ENCODE results near the gene CSF3. TPM values are rescaled to one million over a fixed set of nuclear protein-coding genes. Genes with fewer than 3 reads are reported as not detected.

Gene CSF3
- total RNA-seq, 1 experiment from 2014 or later: not detected

DNA sequence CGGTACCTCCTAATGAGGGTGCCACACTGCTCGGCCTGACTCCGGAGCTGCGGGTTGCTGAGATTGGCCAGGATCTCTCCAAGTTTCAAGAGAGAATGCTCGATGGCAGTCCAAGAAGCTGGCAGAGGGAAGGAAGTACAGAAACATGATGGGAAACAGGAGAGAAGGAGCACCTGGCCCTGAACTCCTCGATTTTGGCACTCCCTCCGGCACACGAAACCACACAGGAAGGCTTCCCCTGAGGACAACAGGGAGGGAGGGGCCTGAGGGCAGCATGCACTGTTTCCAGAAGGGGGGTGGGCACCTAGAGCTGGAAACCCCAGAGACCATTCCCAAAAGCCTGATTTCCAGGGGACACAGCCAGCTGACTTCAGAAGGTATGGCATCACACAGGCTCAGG, 18.1 kb downstream of the CSF3 start:
- Histone ChIP-seq H3K27ac (ENCODE audit: low read depth, low read length) (no peak overlapping the region), H3K9ac (ENCODE audit: low read length) (no peak overlapping the region), H3K27me3 (ENCODE audit: insufficient read depth, low read length) (no peaks in the 10 kb centered on the region), H3K36me3 (ENCODE audit: control insufficient read depth in 1 of 2, insufficient read depth in 2 of 2, low read length in 2 of 2) (peaks cover 19% of the 10 kb centered on the region in 2 experiments; a peak in 3 of 4 replicates), H3K4me3 (replicated peaks in 1 of 2; ENCODE audit: low read depth in 1 of 2, low read length in 2 of 2) (no peak overlapping the region), H2AFZ (ENCODE audit: low read depth, low read length, poor library complexity, severe bottlenecking) (no peak overlapping the region), H3K79me2 (ENCODE audit: insufficient read depth, low read length) (no peaks in the 10 kb centered on the region), H3K4me2 (ENCODE audit: low read length) (no peak overlapping the region), H3K9me3 (ENCODE audit: control insufficient read depth in 1 of 2, insufficient read depth in 1 of 2, low read depth in 1 of 2, low read length in 2 of 2) (no peaks in the 10 kb centered on the region), H4K20me1 (ENCODE audit: insufficient read depth) (no peaks in the 10 kb centered on the region), H3K4me1 (ENCODE audit: control insufficient read depth in 1 of 2, insufficient read depth in 2 of 2, low read length in 2 of 2) (no peaks in the 10 kb centered on the region), H3K9me2 (ENCODE audit: insufficient read depth) (no peaks in the 10 kb centered on the region)
- DNase-seq (ENCODE audit: low read depth, low spot score): no peak
- ChIA-PET POLR2A (no interaction called here), CTCF (interaction anchor here (2.9 kb wide), 1 partner anchor 42 kb away, joined by 8 read pairs; no protein-coding TSS in a partner anchor), RAD21 (ENCODE audit: low non-redundant PET in 1 of 2, low total read pairs in 2 of 2, uncharacterized antibody in 2 of 2, unreplicated experiment in 2 of 2) (no interaction called here)
- TF ChIP-seq, protein P1, sequence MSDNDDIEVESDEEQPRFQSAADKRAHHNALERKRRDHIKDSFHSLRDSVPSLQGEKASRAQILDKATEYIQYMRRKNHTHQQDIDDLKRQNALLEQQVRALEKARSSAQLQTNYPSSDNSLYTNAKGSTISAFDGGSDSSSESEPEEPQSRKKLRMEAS (IDR thresholded peaks at IDR 0.05): no peak
- TF ChIP-seq CBX3 (IDR thresholded peaks at IDR 0.05; ENCODE audit: low read depth): no peak
- TF ChIP-seq POLR2AphosphoS5 (IDR thresholded peaks at IDR 0.05; ENCODE audit: low read depth, low read length): no peak
- no peak for TF ChIP-seq RAD21 (IDR thresholded peaks at IDR 0.05; ENCODE audit: low read depth)
- no peak for TF ChIP-seq SIN3A (IDR thresholded peaks at IDR 0.05; ENCODE audit: low read depth)
- TF ChIP-seq SRF (IDR thresholded peaks at IDR 0.05; ENCODE audit: low read depth): no peak
- no peak for TF ChIP-seq POLR2A (IDR thresholded peaks at IDR 0.05; ENCODE audit: borderline replicate concordance, extremely low read depth, insufficient read depth, insufficient read length)
- no peak for TF ChIP-seq TCF7L2 (IDR thresholded peaks at IDR 0.05; ENCODE audit: borderline replicate concordance, extremely low read depth, insufficient read depth, insufficient read length)
- TF ChIP-seq EZH2phosphoT487 (IDR thresholded peaks at IDR 0.05; ENCODE audit: borderline replicate concordance): no peak
- TF ChIP-seq EZH2 (IDR thresholded peaks at IDR 0.05): no peak
- TF ChIP-seq YY1 (IDR thresholded peaks at IDR 0.05; ENCODE audit: extremely low read depth, insufficient replicate concordance, low read depth, low read length): no peak
- TF ChIP-seq JUND (IDR thresholded peaks at IDR 0.05): no peak
- TF ChIP-seq, protein P2, sequence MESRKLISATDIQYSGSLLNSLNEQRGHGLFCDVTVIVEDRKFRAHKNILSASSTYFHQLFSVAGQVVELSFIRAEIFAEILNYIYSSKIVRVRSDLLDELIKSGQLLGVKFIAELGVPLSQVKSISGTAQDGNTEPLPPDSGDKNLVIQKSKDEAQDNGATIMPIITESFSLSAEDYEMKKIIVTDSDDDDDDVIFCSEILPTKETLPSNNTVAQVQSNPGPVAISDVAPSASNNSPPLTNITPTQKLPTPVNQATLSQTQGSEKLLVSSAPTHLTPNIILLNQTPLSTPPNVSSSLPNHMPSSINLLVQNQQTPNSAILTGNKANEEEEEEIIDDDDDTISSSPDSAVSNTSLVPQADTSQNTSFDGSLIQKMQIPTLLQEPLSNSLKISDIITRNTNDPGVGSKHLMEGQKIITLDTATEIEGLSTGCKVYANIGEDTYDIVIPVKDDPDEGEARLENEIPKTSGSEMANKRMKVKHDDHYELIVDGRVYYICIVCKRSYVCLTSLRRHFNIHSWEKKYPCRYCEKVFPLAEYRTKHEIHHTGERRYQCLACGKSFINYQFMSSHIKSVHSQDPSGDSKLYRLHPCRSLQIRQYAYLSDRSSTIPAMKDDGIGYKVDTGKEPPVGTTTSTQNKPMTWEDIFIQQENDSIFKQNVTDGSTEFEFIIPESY (IDR thresholded peaks at IDR 0.05; ENCODE audit: extremely low read depth, insufficient replicate concordance, low read length): no peak
- TF ChIP-seq, protein P3, sequence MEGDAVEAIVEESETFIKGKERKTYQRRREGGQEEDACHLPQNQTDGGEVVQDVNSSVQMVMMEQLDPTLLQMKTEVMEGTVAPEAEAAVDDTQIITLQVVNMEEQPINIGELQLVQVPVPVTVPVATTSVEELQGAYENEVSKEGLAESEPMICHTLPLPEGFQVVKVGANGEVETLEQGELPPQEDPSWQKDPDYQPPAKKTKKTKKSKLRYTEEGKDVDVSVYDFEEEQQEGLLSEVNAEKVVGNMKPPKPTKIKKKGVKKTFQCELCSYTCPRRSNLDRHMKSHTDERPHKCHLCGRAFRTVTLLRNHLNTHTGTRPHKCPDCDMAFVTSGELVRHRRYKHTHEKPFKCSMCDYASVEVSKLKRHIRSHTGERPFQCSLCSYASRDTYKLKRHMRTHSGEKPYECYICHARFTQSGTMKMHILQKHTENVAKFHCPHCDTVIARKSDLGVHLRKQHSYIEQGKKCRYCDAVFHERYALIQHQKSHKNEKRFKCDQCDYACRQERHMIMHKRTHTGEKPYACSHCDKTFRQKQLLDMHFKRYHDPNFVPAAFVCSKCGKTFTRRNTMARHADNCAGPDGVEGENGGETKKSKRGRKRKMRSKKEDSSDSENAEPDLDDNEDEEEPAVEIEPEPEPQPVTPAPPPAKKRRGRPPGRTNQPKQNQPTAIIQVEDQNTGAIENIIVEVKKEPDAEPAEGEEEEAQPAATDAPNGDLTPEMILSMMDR (IDR thresholded peaks at IDR 0.05 in 2 of 3, conservative IDR thresholded peaks at IDR 0.05 in 1 of 3; ENCODE audit: borderline replicate concordance in 1 of 3, insufficient read depth in 1 of 3, low read depth in 2 of 3, low read length in 2 of 3): no peak
- TF ChIP-seq ZNF274 (IDR thresholded peaks at IDR 0.05; ENCODE audit: low read depth, low read length): no peak
- no peak for TF ChIP-seq FOSL1 (IDR thresholded peaks at IDR 0.05; ENCODE audit: low read depth)
- TF ChIP-seq, protein P4, sequence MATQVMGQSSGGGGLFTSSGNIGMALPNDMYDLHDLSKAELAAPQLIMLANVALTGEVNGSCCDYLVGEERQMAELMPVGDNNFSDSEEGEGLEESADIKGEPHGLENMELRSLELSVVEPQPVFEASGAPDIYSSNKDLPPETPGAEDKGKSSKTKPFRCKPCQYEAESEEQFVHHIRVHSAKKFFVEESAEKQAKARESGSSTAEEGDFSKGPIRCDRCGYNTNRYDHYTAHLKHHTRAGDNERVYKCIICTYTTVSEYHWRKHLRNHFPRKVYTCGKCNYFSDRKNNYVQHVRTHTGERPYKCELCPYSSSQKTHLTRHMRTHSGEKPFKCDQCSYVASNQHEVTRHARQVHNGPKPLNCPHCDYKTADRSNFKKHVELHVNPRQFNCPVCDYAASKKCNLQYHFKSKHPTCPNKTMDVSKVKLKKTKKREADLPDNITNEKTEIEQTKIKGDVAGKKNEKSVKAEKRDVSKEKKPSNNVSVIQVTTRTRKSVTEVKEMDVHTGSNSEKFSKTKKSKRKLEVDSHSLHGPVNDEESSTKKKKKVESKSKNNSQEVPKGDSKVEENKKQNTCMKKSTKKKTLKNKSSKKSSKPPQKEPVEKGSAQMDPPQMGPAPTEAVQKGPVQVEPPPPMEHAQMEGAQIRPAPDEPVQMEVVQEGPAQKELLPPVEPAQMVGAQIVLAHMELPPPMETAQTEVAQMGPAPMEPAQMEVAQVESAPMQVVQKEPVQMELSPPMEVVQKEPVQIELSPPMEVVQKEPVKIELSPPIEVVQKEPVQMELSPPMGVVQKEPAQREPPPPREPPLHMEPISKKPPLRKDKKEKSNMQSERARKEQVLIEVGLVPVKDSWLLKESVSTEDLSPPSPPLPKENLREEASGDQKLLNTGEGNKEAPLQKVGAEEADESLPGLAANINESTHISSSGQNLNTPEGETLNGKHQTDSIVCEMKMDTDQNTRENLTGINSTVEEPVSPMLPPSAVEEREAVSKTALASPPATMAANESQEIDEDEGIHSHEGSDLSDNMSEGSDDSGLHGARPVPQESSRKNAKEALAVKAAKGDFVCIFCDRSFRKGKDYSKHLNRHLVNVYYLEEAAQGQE (IDR thresholded peaks at IDR 0.05; ENCODE audit: low read depth): no peak
- TF ChIP-seq SP1 (IDR thresholded peaks at IDR 0.05; ENCODE audit: low read depth): no peak
- no peak for TF ChIP-seq ZFX (IDR thresholded peaks at IDR 0.05)
- intact Hi-C loops (cut with micrococcal nuclease): no loop called here
- BruUV-seq (replicated peaks): no TSS peak
- no peak for ATAC-seq

Measured in HCT116 (cell line).